M059J (cell line): ENCODE measurements around the gene ASAP2. TPM values are rescaled to one million over a fixed set of nuclear protein-coding genes. Genes with fewer than 3 reads are reported as not detected.
A peak's percentile ranks its signal among the peaks of the same experiment; 100 is the strongest.

Source experiments
- DNase-seq: peaks from one replicate; pipeline ENCODE4 v3.0.0-alpha.2; 2012; ENCODE audit warnings: low read depth
- total RNA-seq: library from RNA; depleted of rRNA; stranded (reverse); fragments of >200 nt; shearing (Covaris generic); gene quantifications from 2 replicates; pipeline ENCODE4 v1.2.3, GENCODE V29; 2014; rRNA removed

ASAP2 gene
- 14.9 and 17.2 TPM in 2 replicates for total RNA-seq

DNA sequence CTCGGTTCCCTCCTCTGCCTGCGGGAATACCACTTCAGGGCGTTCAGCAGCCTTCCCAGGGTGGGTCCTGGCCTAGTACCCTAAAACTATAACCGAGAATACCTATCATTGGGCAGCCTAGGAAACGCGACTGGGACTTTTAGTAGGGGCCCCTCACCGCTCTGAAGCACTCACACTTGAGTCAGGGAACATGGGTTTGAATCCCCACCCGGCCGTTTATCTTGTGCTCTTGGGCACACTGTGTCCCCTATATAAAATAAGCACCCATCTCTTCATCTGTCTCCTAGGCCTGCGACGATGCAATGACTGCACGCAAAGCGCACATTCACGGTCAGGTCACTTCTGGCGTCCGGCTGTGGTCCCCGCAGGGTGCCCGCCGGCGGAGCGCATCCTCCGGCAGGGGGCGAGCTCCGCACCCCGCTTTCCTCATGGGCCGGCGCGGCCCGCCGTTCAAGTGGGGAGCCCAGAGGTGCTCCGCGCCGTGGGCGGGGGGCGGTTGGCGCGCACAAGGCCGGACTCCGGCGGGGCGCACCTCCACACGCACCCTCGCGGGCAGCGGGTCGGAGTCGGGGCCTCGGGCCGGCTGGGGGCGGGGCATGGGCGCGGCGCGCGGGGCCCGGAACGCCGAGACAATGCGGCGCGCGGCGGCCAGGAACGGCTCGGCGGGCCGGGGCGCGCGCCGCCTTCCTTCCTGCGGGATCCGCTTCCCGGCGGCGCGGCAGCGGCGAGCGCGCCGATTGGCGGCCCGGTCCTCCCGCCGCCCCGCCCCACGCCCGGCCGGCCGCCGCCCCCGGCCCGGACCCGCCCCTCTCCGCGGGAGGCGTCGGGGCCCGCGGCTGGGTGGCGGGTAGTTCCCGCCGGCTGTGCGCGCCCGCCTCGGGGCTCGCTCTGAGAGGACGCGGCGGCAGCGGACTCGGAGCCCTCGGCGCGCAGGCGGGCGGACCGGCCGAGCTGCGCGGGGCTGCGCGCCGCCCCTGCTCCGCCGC is at the start of gene ASAP2:
Gene ASAP2 (plus strand): TSS at position 850 of the 986 bp plus-strand sequence. CDS start 293 bp downstream, outside the sequence.
- DNase-seq = peak; percentile 67

DNA sequence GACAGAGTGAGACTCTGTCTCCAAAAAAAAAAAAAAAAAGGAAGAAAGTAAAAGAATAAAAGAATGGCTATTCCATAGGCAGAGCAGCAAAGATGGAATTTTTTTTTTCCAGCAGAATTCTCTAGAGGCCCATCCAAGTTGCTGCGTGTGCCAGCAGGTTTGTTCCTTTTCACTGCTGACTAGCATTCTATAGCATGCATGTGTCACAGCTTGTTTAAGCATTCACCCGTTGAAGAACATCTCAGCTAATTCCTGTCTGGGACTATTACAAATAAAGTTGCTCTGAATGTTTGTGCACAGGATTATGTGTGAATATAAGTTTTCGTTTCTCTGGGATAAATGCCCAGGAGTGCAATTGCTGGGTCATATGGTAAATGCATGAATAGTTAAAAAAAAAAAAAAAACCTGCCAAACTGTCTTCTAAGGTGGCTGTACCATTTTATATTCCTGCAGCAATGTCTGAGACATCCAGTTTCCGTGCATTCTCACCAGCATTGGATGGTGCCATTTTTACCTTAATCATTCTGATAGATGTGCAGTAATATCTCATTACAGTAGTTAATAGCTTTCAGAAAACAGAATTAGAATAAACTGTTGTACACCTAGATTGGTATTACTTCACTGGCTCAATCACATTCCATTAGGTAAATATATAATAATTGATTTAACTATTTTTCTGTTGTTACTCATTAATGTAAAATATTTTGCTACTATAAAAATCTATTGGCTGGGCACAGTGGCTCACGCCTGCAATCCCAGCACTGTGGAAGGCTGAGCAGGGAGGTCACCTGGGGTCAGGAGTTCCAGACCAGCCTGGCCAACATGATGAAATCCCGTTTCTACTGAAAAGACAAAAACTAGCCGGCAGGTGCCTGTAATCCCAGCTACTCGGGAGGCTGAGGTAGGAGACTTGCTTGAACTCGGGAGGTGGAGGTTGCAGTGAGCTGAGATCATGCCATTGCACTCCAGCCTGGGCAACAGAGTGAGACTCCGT is 47.5 kb upstream of the ASAP2 start:
- DNase-seq = no peak

DNA sequence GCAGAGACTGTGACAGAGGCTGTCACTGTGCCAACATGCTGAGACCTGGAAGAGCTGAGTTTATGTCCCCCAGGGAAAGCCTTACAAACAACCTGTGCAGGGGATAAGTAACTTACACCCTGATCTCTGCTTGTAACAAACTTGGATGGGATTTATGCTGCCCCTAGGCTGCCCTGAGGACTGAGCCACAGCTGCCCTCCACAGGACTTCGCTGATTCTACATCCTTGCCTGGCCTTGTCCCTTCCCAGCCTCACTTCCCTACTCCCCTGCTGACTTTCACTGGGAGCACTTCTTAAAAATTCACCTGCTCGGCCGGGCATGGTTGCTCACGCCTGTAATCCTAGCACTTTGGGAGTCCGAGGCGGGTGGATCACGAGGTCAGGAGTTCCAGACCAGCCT is 45.9 kb upstream of the ASAP2 start:
- DNase-seq = no peak

DNA sequence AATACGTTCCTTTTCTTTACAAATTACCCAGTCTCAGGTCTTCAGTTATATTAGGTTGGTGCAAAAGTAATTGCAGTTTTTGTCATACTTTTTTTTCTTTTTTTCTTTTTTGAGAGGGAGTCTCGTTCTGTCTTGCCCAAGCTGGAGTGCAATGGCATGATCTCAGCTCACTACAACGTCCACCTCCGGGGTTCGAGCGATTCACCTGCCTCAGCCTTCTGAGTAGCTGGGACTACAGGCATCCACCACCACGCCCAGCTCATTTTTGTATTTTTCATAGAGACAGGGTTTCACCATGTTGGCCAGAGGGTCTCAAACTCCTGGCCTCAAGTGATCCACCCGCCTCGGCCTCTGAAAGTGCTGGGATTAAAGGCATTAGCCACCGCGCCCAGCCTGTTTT is 43.8 kb upstream of the ASAP2 start:
- no peak for DNase-seq

DNA sequence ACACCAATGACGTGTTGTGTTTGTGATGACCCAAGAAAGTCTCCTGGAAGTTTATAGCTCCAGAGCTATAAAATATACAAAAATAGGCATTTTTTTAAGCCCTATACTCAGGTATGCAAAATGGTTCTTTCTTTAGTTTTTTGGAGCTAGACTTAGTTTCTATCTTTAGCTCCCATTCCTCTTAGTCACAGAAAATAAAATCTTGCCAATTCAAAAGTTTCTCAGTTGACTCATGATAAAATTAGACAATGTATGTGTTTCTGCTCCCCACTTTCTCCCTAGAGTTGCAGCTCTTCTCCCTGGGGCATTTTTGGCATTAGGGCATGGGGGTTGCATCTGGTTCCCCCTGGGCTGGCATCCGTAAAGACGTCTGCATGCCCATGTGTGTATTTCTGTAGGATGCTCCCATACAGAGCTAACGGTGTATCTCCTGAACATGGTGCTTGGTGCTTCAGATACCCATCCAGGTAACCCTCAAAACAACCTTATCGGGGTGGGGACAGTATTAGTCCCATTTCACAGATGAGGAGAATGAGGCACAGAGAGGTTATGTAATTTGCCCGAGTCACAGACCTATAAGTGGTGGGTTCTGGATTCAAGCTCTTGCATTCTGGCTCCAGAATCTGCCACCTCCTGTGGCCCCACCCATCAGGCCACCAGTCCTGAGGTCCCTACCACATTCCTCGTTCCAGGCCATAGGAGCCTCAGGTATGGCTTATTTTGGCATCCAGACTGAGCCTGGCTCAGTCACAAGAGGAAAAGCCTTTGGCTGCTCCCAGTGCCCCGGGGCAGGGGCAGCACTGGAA is 43.1 kb upstream of the ASAP2 start:
- peak; percentile 75 for DNase-seq

DNA sequence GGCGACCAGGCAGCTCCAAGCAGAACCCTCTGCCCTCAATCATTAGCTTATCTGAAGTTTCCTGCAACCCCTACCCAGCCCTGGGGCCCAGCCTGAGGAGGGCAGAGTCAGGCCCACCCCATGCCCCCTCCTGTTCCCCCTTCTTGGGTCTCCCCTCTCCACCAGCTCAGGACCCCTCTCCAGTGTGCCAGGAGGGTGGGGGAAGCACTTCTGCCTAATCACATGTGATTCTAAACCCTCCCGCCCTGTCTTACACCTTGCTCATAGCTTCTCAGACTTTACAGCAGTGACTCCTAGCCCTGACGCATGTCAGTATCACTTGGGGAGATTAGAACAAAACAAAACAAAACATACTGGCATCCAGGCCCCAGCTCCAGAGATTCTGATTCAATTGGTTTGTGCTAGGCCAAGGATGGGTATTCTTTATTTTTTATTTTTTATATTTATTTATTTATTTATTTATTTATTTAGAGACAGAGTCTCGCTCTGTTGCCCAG is 42.5 kb upstream of the ASAP2 start:
- DNase-seq = peak; percentile 83

DNA sequence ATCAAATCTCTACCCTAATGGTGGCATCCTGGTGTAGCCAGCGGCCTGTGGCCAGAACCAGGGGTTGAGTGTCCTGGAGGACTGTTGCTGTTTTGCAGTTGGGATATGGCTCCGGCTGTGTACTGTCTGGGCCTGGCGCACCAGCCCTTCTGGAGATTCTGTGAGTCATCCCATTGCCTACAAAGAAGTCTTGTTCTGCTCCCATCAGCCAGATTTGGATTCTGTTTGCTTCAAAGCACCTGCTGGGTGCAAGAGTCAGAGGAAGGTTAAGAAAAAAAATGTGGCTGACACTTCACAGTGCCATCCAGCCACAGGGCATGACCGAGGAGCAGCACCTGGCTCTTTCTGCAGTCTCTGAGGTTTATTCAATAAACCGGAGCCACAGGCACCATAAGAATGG is 41.0 kb upstream of the ASAP2 start:
- peak; percentile 66 for DNase-seq

DNA sequence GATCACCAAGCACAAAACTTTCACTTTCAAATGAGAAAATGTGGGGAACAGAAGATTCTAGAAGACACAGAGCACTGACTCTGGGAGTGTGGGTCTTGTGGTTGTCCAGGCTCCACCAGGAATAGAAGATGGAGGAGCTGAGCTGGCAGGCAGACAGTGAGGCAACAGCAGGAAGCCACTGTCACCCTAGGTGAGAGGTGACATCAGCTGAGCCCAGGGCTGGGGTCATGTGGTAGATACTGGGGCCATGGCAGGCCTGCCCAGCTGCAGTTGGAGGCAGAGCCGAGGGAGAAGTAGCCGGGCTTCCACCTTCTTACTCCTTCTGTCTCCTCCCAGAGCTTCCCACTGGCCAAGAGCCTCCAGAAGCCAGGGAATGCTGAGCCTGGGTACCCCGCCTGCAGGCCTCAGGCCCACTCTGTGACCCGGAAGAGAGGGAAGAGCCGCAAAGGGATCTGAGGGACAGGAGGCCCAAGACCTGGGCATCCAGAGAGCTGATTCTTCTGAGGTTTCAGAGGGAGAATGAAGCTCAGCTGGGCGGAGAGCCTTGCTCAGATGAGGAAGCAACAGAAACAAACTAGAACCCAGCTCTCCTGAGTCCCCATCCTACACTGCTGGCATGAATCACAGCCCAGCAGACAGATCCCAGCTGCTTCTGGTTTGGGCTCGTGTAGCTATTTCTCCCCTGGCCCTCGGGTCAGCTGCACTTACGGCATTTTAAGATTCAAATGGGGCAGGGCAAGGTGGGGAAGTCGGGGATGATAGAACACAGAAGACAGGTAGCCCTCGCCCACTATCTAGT is 39.8 kb upstream of the ASAP2 start:
- DNase-seq = no peak

DNA sequence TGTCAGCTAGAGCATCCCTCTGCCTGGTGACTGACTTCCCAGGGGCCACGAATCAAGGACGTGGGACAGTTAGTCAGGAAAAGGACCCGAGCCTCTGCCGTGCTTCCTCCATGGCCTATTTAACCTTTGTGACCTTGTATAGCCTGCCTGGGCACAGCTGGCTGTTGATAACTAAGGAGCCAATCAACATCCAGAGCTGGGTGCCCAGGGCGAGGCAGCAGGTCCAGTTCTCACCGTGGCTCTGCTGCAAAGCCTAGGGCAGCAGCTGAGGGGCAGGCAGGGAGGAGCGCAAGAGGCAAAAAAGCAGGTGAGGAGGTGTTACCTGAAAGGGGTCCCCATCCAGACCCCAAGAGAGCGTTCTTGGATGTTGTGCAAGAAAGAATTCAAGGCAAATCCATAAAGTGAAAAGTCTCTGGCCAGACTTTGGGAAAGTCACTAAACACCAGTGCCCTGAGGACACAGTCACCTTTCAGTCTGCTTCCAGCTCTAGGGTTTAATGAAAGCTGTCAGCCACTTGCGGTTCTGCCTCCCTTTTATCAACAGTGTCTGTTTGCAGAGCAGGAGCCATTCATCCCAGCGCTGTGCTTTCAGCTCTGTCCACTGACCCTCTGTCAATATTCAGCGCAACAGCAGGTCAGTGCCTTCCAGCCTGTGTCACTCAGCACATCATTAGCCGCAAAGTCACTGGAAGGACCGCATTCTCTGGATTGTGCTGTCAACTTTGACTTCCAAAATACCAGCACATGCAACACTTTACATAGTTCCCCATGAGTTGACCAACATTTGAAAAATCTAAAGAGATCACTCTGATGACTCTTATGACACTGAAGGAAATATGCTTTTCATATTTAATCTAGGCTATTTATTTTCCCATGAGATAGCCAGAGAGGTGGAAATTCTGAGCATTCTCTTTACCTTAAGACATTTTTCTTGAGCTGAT is 38.6 kb upstream of the ASAP2 start:
- DNase-seq = no peak

DNA sequence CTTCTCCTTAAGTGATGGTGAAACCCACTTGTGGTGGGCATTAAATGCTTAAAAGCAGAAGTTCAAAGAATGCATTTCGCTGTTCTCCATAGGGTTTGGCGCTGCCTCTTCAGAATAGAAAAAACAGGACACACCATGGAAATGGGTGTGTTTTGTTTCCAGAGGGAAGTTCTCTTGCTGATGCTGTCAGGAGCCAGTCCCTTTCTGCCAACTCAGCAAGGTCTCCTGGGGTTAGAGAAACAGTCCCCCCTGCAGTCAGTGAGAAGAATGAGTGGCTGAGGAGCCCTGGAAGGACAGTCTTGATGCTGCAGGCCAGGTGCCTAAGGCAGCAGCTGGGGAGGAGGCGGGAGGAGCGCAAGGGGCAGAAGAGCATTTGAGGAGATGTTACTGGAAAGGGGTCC is 37.8 kb upstream of the ASAP2 start:
- no peak for DNase-seq

DNA sequence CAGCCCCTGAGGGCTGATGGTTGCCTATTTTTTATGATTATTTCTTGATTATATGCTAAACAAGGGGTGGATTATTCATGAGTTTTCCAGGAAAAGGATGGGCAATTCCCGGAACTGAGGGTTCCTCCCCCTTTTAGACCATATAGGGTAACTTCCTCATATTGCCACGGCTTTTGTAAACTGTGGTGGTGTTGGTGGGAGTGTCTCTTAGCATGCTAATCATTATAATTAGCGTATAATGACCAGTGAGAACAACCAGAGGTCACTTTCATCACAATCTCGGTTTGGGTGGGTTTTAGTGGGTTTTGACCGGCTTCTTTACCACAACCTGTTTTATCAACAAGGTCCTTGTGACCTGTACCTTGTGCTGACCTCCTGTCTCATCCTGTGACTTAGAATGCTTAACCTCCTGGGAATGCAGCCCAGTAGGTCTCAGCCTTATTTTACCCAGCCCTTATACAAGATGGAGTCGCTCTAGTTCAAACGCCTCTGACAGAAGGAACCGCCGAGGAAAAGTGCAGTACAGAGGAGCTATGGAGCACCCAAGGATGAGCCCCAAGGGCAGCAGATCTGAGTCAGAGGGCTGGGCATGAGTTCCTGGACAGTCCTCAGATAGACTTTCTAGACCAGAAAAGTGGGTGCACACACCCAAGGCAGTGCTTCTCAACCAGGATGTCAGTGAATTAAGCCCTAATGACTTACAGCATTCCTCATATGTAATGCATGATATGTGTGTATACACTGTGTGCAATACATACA is 37.1 kb upstream of the ASAP2 start:
- DNase-seq = no peak

DNA sequence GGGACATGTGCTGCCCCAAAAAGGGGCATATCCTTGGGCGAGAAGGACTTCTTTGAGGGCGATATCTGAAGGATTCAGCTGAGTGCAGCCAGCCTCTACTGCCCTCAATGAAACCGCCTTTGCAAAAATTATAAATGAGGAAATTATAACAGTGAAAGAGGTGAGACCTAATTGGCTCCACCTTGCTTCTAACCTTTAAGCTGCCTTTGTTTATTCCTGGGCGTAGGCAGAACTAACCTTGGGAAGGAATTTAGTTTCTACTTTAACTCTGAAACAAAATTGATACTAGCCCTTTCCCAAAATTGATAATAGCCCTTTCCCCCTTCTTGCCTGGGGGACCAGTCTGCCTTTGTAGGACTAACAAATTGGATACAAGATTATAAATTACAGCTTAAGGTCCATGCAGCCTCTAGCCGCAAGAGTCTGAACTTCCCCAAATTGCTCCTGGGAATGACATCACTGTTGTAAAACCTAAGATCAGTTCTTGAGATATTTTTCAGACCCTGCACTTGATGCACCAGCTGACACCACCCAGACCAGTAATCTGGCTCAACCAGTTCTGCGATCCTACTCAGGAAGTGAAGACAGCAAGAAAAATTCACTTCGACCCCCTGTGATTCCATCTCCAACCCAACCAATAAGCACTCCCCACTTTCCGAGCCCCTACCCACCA is 36.0 kb upstream of the ASAP2 start:
- DNase-seq = no peak

DNA sequence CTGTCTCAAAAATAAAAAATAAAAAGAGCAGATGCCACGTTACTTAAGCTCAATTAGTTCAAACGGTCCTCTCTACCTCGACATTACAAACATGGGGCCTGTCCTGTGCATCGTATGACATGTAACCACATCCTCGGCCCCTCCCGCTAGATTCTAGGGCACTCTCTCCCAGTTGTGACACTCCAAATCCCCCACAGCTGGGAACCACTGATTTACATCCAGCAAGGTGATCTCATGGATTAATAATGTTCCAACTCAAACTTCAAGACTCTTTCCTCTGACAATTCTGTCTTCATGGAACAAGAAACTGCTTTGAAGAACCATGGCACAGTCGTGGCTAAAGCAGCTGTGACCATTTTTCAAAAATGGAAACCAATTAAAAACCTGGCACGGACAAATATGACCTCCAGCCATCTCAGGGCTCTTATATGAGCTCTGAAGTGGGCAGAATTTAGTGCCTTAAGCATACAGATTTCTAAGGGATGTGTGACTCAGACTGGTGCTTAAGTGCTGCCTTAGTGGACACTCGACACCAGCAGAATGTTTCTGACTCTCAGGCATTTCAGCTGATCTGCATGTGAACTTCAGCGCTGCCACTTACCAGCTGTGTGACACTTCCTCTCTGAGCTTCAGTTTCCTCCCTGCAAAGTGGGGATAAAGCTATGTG is 31.7 kb upstream of the ASAP2 start:
- peak; percentile 90 for DNase-seq

DNA sequence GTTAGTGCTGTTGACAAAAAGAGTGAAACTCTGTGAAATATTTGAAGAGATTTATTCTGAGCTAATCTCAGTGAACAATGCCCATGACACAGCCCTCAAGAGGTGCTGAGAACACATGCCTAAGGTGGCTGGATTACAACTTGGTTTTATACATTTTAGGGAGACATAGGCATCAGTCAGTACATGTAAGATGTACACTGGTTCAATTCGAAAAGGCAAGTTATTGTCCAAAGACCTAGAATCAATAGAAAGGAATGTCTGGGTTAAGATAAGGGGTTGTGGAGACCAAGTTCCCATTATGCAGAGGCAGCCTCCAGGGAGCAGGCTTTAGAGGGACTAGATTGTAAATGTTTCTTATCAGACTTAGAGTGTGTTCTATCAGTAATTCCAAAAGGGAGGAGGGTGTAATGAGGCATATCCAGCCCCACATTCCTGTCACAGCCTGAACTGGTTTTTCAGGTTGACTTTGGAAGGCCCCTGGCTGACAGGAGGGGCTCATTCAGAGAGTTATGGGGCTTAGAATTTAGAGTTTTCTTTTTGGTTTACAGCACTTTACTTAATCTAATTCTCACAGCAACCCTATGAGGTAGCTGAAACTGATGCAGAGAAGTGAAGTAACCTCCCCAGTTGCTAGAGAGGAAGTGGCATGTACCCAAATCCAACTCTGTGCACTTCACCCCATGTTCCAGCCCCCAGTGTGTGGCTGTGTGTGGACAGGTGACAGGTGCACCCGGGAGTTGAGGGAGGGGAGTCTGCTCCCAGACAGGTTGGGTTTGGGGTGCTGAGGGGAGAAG is 28.3 kb upstream of the ASAP2 start:
- DNase-seq = no peak

DNA sequence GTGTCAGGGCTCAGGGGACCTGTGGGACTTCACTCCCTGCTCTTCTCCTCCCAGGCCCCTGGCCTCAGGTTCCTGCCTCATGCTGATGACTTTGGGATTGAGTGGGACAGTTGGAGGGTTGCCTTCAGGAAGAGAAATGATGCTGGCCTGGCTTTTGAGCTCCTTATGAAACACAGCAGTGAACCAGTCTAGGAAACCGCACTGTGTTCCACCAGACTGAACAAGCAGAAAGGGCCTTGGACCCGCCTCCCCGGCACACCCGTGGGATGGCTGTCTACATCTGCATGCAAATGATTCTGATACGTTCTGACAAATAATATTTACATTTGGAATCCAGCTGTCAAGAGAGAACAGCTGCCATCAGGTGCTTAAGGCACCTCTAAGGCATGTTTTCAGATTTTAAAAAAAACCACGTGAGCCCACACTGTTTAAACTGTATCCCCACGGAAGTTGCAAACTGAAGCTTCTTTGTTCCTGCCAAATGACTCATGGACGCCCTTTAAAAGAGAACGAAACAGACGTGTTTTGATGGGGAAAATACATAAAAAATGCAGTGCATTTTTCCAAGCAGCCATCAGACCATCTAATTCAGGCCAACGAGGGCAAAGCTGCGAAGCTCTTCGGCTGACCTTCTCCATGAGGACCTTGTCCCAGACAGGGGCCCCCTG is 27.6 kb upstream of the ASAP2 start:
- DNase-seq = peak; percentile 69
